IMR-90 (cell line): ENCODE measurements around the gene FBXW4. TPM values are rescaled to one million over a fixed set of nuclear protein-coding genes. Genes with fewer than 3 reads are reported as not detected.

Source experiments
- ATAC-seq: fragments of 200-7000 bp; cut with Tn5 transposase; 2 replicates; pipeline ENCODE4 v1.9.1; 2020; ENCODE audit warnings: low read depth, mild to moderate bottlenecking, moderate library complexity
- BruUV-seq: library from RNA; stranded (reverse); fragments of 400-500 nt; replicated peaks from 2 replicates; lab custom pipeline; 2021; lab: Mats Ljungman, UMichigan
- CTCF ChIA-PET: fragments of 300-600 bp; formaldehyde crosslinking; extraction: SDS; loops from one replicate; lab custom pipeline; 2021; ENCODE audit warnings: antibody characterized with exemption; lab: Yijun Ruan, JAX
- POLR2A ChIA-PET: fragments of 300-600 bp; sonication (Branson Sonifier 250); formaldehyde crosslinking; loops from one replicate; lab custom pipeline; 2022; ENCODE audit warnings: antibody characterized with exemption; ENCODE audit not compliant: unreplicated experiment; lab: Charles Lee
- DNase-seq: peaks from one replicate; pipeline ENCODE4 v3.0.0; 2013
- H2AFZ ChIP-seq: replicated peaks from 2 replicates; pipeline ENCODE3; 2013; ENCODE audit warnings: low read length, mild to moderate bottlenecking; ENCODE audit not compliant: poor library complexity
- H2AK5ac ChIP-seq: 2 replicates; pipeline ENCODE4 v1.6.1; 2013; ENCODE audit warnings: low read depth, low read length, inconsistent platforms
- H2AK9ac ChIP-seq: replicated peaks from 2 replicates; pipeline ENCODE3; 2013; ENCODE audit warnings: mild to moderate bottlenecking, low read depth, low read length, moderate library complexity; ENCODE audit not compliant: poor library complexity
- H2BK120ac ChIP-seq: 2 replicates; pipeline ENCODE4 v1.6.1; 2013; ENCODE audit warnings: low read depth, low read length, inconsistent platforms
- H2BK15ac ChIP-seq: 3 replicates; pipeline ENCODE4 v1.6.1; 2013; ENCODE audit warnings: low read depth, low read length, inconsistent platforms
- H2BK20ac ChIP-seq: 2 replicates; pipeline ENCODE4 v1.6.1; 2013; ENCODE audit warnings: low read depth, mild to moderate bottlenecking, inconsistent platforms, low read length, moderate library complexity
- H2BK5ac ChIP-seq: 2 replicates; pipeline ENCODE4 v1.6.1; 2013; ENCODE audit warnings: mild to moderate bottlenecking, low read depth, low read length, inconsistent platforms; ENCODE audit not compliant: poor library complexity, severe bottlenecking
- H3K14ac ChIP-seq: replicated peaks from 2 replicates; pipeline ENCODE4 v1.6.1; 2013; ENCODE audit warnings: low read depth, low read length, inconsistent platforms
- H3K18ac ChIP-seq: 2 replicates; pipeline ENCODE4 v1.6.1; 2013; ENCODE audit warnings: low read depth, low read length, control low read depth
- H3K23ac ChIP-seq: 2 replicates; pipeline ENCODE4 v1.6.1; 2013; ENCODE audit warnings: low read depth, low read length, inconsistent platforms
- H3K27ac ChIP-seq: 2 replicates; pipeline ENCODE4 v1.5.1; 2013; ENCODE audit warnings: mild to moderate bottlenecking, control low read depth, low read length; ENCODE audit not compliant: insufficient read depth
- H3K27me3 ChIP-seq: 2 replicates; pipeline ENCODE4 v1.6.1; 2013; ENCODE audit warnings: low read length; ENCODE audit not compliant: control insufficient read depth, insufficient read depth
- H3K36me3 ChIP-seq: 2 replicates; pipeline ENCODE4 v1.6.1; 2013; ENCODE audit warnings: low read length, mixed read lengths; ENCODE audit not compliant: control insufficient read depth, insufficient read depth
- H3K4ac ChIP-seq: 2 replicates; pipeline ENCODE4 v1.6.1; 2013; ENCODE audit warnings: low read depth, low read length, inconsistent platforms
- H3K4me1 ChIP-seq: 2 replicates; pipeline ENCODE4 v1.6.1; 2013; ENCODE audit warnings: low read length, mixed read lengths; ENCODE audit not compliant: control insufficient read depth, insufficient read depth
- H3K4me2 ChIP-seq: 2 replicates; pipeline ENCODE4 v1.6.1; 2013; ENCODE audit warnings: low read depth, mild to moderate bottlenecking, control low read depth, low read length, moderate library complexity
- H3K4me3 ChIP-seq: 2 replicates; pipeline ENCODE4 v1.5.1; 2013; ENCODE audit warnings: low read depth, mild to moderate bottlenecking, control low read depth, low read length, moderate library complexity; ENCODE audit not compliant: insufficient read depth
- H3K56ac ChIP-seq: 2 replicates; pipeline ENCODE4 v1.6.1; 2013; ENCODE audit warnings: low read length, inconsistent platforms; ENCODE audit not compliant: insufficient read depth; ENCODE audit errors: extremely low read depth
- H3K79me1 ChIP-seq, 2 experiments: 2 replicates each; pipeline ENCODE4 v1.6.1; 2013; ENCODE audit warnings: low read length in 2 of 2, inconsistent platforms in 1 of 2, low read depth in 1 of 2
- H3K9ac ChIP-seq: 2 replicates; pipeline ENCODE4 v1.6.1; 2013; ENCODE audit warnings: low read depth, low read length, control low read depth
- H3K9me1 ChIP-seq: 2 replicates; pipeline ENCODE4 v1.6.1; 2013; ENCODE audit warnings: low read length, inconsistent platforms; ENCODE audit not compliant: insufficient read depth
- H3K9me3 ChIP-seq: 2 replicates; pipeline ENCODE4 v1.6.1; 2013; ENCODE audit warnings: low read length; ENCODE audit not compliant: control insufficient read depth, insufficient read depth
- H4K20me1 ChIP-seq: 2 replicates; pipeline ENCODE4 v1.6.1; 2013; ENCODE audit warnings: low read length, inconsistent platforms; ENCODE audit not compliant: insufficient read depth
- H4K5ac ChIP-seq: 2 replicates; pipeline ENCODE4 v1.6.1; 2013; ENCODE audit warnings: mild to moderate bottlenecking, low read depth, low read length, control low read depth
- H4K8ac ChIP-seq, 2 experiments: 2 replicates each; pipeline ENCODE4 v1.6.1; 2013; ENCODE audit warnings: low read depth in 2 of 2, low read length in 2 of 2, control low read depth in 1 of 2, inconsistent platforms in 1 of 2
- H4K91ac ChIP-seq: 2 replicates; pipeline ENCODE4 v1.6.1; 2013; ENCODE audit warnings: low read depth, low read length, inconsistent platforms; ENCODE audit not compliant: insufficient read depth
- BHLHE40 ChIP-seq: fragments of 150-350 bp; IDR thresholded peaks from 2 replicates; pipeline ENCODE4 v1.6.1; 2016; ENCODE audit warnings: mild to moderate bottlenecking, low read depth, low read length
- CEBPB ChIP-seq: IDR thresholded peaks from 2 replicates; pipeline ENCODE4 v1.6.1; 2012; ENCODE audit warnings: low read depth, low read length, improper control_type of control experiment
- CHD1 ChIP-seq: IDR thresholded peaks from 2 replicates; pipeline ENCODE4 v1.6.1; 2012; ENCODE audit warnings: low read depth, low read length, improper control_type of control experiment
- CTCF ChIP-seq: conservative IDR thresholded peaks from 2 replicates; pipeline ENCODE4 v1.5.1; 2012; ENCODE audit warnings: mild to moderate bottlenecking, low read depth, low read length, improper control_type of control experiment
- ELK1 ChIP-seq: fragments of 150-350 bp; IDR thresholded peaks from 2 replicates; pipeline ENCODE4 v1.6.1; 2016; ENCODE audit warnings: low read depth, mild to moderate bottlenecking, low read length, moderate library complexity, borderline replicate concordance
- FOS ChIP-seq: fragments of 150-350 bp; IDR thresholded peaks from 2 replicates; pipeline ENCODE4 v1.6.1; 2016; ENCODE audit warnings: low read depth, low read length
- MAFK ChIP-seq: IDR thresholded peaks from 2 replicates; pipeline ENCODE4 v1.6.1; 2012; ENCODE audit warnings: low read depth, low read length, improper control_type of control experiment
- MAZ ChIP-seq: IDR thresholded peaks from 2 replicates; pipeline ENCODE4 v1.6.1; 2012; ENCODE audit warnings: low read depth, mild to moderate bottlenecking, low read length, improper control_type of control experiment, moderate library complexity, borderline replicate concordance
- MXI1 ChIP-seq: IDR thresholded peaks from 2 replicates; pipeline ENCODE4 v1.6.1; 2012; ENCODE audit warnings: low read depth, mild to moderate bottlenecking, low read length, moderate library complexity, borderline replicate concordance
- NFE2L2 ChIP-seq: fragments of 150-350 bp; IDR thresholded peaks from 2 replicates; pipeline ENCODE4 v1.6.1; 2016; ENCODE audit warnings: low read depth, mild to moderate bottlenecking, low read length
- POLR2A ChIP-seq: IDR thresholded peaks from 2 replicates; pipeline ENCODE4 v1.6.1; 2012; ENCODE audit warnings: mild to moderate bottlenecking, low read depth, low read length
- RAD21 ChIP-seq: IDR thresholded peaks from 2 replicates; pipeline ENCODE4 v1.6.1; 2012; ENCODE audit warnings: low read length, improper control_type of control experiment
- RCOR1 ChIP-seq: IDR thresholded peaks from 2 replicates; pipeline ENCODE4 v1.6.1; 2012; ENCODE audit warnings: mild to moderate bottlenecking, low read length, improper control_type of control experiment; ENCODE audit not compliant: insufficient replicate concordance
- RFX5 ChIP-seq: IDR thresholded peaks from 2 replicates; pipeline ENCODE4 v1.8.0; 2012; ENCODE audit warnings: low read depth, mild to moderate bottlenecking, low read length, moderate library complexity
- SMC3 ChIP-seq: fragments of 150-350 bp; IDR thresholded peaks from 2 replicates; pipeline ENCODE4 v1.6.1; 2016; ENCODE audit warnings: low read depth, mild to moderate bottlenecking, antibody characterized with exemption, low read length, moderate library complexity
- WGBS, 2 experiments: methylation state at CpG; one replicate each; pipeline versions ENCODE4 v1.1.5 to v1.1.7; 2013; ENCODE audit warnings: missing lambda C conversion rate in 2 of 2; ENCODE audit not compliant: insufficient read length in 1 of 2; ENCODE audit errors: extremely low coverage in 2 of 2; 5-methylcytosine and 5-hydroxymethylcytosine counted together
- dilution Hi-C: fragments of 300-500 bp; cut with HindIII; formaldehyde crosslinking; loops from one replicate; pipeline ENCODE4 v1.14.3; 2018; ENCODE audit warnings: low sequenced_read_pairs; ENCODE audit not compliant: unreplicated experiment
- in situ Hi-C: fragments of 300-500 bp; cut with MboI; formaldehyde crosslinking; loops from 3 replicates; pipeline ENCODE4 v1.14.3; 2019; ENCODE audit warnings: low sequenced_read_pairs, inconsistent platforms, mixed read lengths
- intact Hi-C: fragments of 100-400 bp; cut with micrococcal nuclease; formaldehyde crosslinking; loops from 2 replicates; pipeline ENCODE4 v1.10.0; 2022
- polyA plus RNA-seq, 3 experiments: library from polyadenylated mRNA; depleted of rRNA; stranded (reverse); fragments of >200 nt; gene quantifications; 2 replicates each; pipeline ENCODE4 v1.2.3, GENCODE V29; 2012; ENCODE audit warnings: low replicate concordance in 1 of 3
- total RNA-seq: library from RNA; depleted of rRNA; stranded (reverse); fragments of >200 nt; gene quantifications from 2 replicates; pipeline ENCODE4 v1.2.3, GENCODE V29; 2012
- TF ChIP-seq, protein P1 (sequence below): fragments of 150-350 bp; IDR thresholded peaks from 2 replicates; pipeline ENCODE4 v1.6.1; 2017; ENCODE audit warnings: mild to moderate bottlenecking, antibody characterized with exemption, low read length, low read depth

Gene FBXW4
- total and polyA plus RNA-seq, 2 of the 4 experiments (the other 2 are of a cell fraction): 19.3 to 26.7 TPM

- no peaks in the 10 kb centered on the region for H4K20me1 ChIP-seq
- H2BK120ac ChIP-seq: no peak overlapping the region
- BruUV-seq: no TSS peak
- no peak overlapping the region for H4K5ac ChIP-seq
- H4K8ac ChIP-seq: no peak overlapping the region
- peaks cover 3% of the 10 kb centered on the region; the same call in 1 of the 2 replicates for H3K27me3 ChIP-seq
- no peak for ATAC-seq
- H3K56ac ChIP-seq: no peak overlapping the region
- no peak overlapping the region for H3K27ac ChIP-seq
- no peak overlapping the region for H3K9ac ChIP-seq
- H3K9me3 ChIP-seq: no peaks in the 10 kb centered on the region
- in situ Hi-C loops: no loop called here
- no peak overlapping the region for H2BK15ac ChIP-seq
- H2AK9ac ChIP-seq: no peak overlapping the region
- H3K4me3 ChIP-seq: no peak overlapping the region
- peaks cover 8% of the 10 kb centered on the region for H3K4me1 ChIP-seq
- H2BK20ac ChIP-seq: no peak overlapping the region
- WGBS, 2 experiments: no CpG with 5 or more reads among the region's 1 CpG
- ChIA-PET POLR2A (no interaction called here), CTCF (no interaction called here)
- H2AFZ ChIP-seq: no peak overlapping the region
- H3K79me1 ChIP-seq: no peaks in the 10 kb centered on the region
- H2BK5ac ChIP-seq: no peak overlapping the region
- intact Hi-C loops: no loop called here
- no peak overlapping the region for H3K18ac ChIP-seq
- H3K4me2 ChIP-seq: no peak overlapping the region
- no peak overlapping the region for H3K14ac ChIP-seq
- no peak overlapping the region for H3K4ac ChIP-seq
- no peaks in the 10 kb centered on the region for H3K36me3 ChIP-seq
- TF ChIP-seq NFE2L2 (no peak), CEBPB (no peak), SMC3 (no peak), MAFK (no peak), ELK1 (no peak), MXI1 (no peak), FOS (no peak), MAZ (no peak), CHD1 (no peak), RFX5 (no peak), RAD21 (no peak), BHLHE40 (no peak), CTCF (no peak), RCOR1 (no peak), POLR2A (no peak)
- TF ChIP-seq, protein P1, sequence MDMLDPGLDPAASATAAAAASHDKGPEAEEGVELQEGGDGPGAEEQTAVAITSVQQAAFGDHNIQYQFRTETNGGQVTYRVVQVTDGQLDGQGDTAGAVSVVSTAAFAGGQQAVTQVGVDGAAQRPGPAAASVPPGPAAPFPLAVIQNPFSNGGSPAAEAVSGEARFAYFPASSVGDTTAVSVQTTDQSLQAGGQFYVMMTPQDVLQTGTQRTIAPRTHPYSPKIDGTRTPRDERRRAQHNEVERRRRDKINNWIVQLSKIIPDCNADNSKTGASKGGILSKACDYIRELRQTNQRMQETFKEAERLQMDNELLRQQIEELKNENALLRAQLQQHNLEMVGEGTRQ: no peak
- dilution Hi-C loops: no loop called here
- no peaks in the 10 kb centered on the region for H3K9me1 ChIP-seq
- no peak for DNase-seq
- no peak overlapping the region for H4K91ac ChIP-seq
- no peak overlapping the region for H3K23ac ChIP-seq
- no peak overlapping the region for H2AK5ac ChIP-seq
These were observed 13.1 kb upstream of the FBXW4 start for GRCh38 chr10:101708073-101708472.
